GM23338 (cell line): ENCODE measurements around the gene LXN. TPM values are rescaled to one million over a fixed set of nuclear protein-coding genes. Genes with fewer than 3 reads are reported as not detected.

Experiments
- ATAC-seq: fragments of 200-7000 bp; cut with Tn5 transposase; 3 replicates; pipeline ENCODE4 v1.9.1; 2020
- DNase-seq: peaks from one replicate; pipeline ENCODE4 v3.0.0-alpha.2; 2015; ENCODE audit warnings: low spot score
- H2AFZ ChIP-seq: fragments of 200-600 bp; sonication (generic); 2 replicates; pipeline ENCODE4 v1.8.0; 2016; ENCODE audit warnings: antibody characterized with exemption, mild to moderate bottlenecking, moderate library complexity
- H3F3A ChIP-seq: fragments of 200-600 bp; sonication (generic); replicated peaks from 2 replicates; pipeline ENCODE4 v1.8.0; 2017; ENCODE audit warnings: antibody characterized with exemption, mixed run types, low read depth
- H3K27ac ChIP-seq: fragments of 200-600 bp; sonication (generic); 2 replicates; pipeline ENCODE4 v1.6.1; 2016; ENCODE audit warnings: low read depth
- H3K27me3 ChIP-seq: fragments of 200-600 bp; sonication (generic); 2 replicates; pipeline ENCODE4 v1.8.0; 2016; ENCODE audit warnings: mild to moderate bottlenecking, mixed run types, moderate library complexity; ENCODE audit not compliant: insufficient read depth
- H3K36me3 ChIP-seq: fragments of 200-600 bp; sonication (generic); 2 replicates; pipeline ENCODE4 v1.8.0; 2016; ENCODE audit warnings: mild to moderate bottlenecking; ENCODE audit not compliant: insufficient read depth
- H3K4me1 ChIP-seq: fragments of 200-600 bp; sonication (generic); 2 replicates; pipeline ENCODE4 v1.8.0; 2016; ENCODE audit warnings: mild to moderate bottlenecking, moderate library complexity; ENCODE audit not compliant: insufficient read depth
- H3K4me2 ChIP-seq: fragments of 200-600 bp; sonication (generic); 2 replicates; pipeline ENCODE4 v1.7.1; 2017; ENCODE audit warnings: mixed run types
- H3K4me3 ChIP-seq: fragments of 200-600 bp; sonication (generic); 2 replicates; pipeline ENCODE4 v1.6.1; 2016; ENCODE audit warnings: mixed run types
- H3K79me2 ChIP-seq: fragments of 200-600 bp; sonication (generic); replicated peaks from 2 replicates; pipeline ENCODE4 v1.8.0; 2017; ENCODE audit warnings: mild to moderate bottlenecking; ENCODE audit not compliant: insufficient read depth
- H3K9me2 ChIP-seq: fragments of 200-600 bp; sonication (generic); 2 replicates; pipeline ENCODE4 v1.8.0; 2017; ENCODE audit not compliant: insufficient read depth
- H4K20me1 ChIP-seq: fragments of 200-600 bp; sonication (generic); replicated peaks from 2 replicates; pipeline ENCODE4 v1.8.0; 2017; ENCODE audit warnings: mild to moderate bottlenecking; ENCODE audit not compliant: insufficient read depth
- H3K27ac Mint-ChIP-seq: 2 replicates; pipeline ENCODE4 v1.8.0; 2020; ENCODE audit warnings: inconsistent platforms, mild to moderate bottlenecking, moderate library complexity, mixed read lengths
- H3K27me3 Mint-ChIP-seq: 3 replicates; pipeline ENCODE4 v1.8.0; 2022; ENCODE audit warnings: low read depth, mild to moderate bottlenecking, moderate library complexity, mixed read lengths, inconsistent platforms; ENCODE audit not compliant: insufficient read depth, poor library complexity
- H3K36me3 Mint-ChIP-seq: 3 replicates; pipeline ENCODE4 v1.8.0; 2021; ENCODE audit warnings: low read depth, mild to moderate bottlenecking, inconsistent platforms, moderate library complexity, mixed read lengths
- H3K4me1 Mint-ChIP-seq: 3 replicates; pipeline ENCODE4 v1.8.0; 2020; ENCODE audit warnings: mild to moderate bottlenecking, inconsistent platforms, mixed read lengths
- H3K4me3 Mint-ChIP-seq: 3 replicates; pipeline ENCODE4 v1.8.0; 2021; ENCODE audit warnings: moderate library complexity, mild to moderate bottlenecking, inconsistent platforms, mixed read lengths
- H3K9me3 Mint-ChIP-seq: 3 replicates; pipeline ENCODE4 v1.8.0; 2020; ENCODE audit warnings: moderate library complexity, mild to moderate bottlenecking, inconsistent platforms, mixed read lengths
- ETS1 ChIP-seq: IDR thresholded peaks from 2 replicates; pipeline ENCODE4 v1.6.1; 2016; ENCODE audit warnings: antibody characterized with exemption
- EZH2 ChIP-seq: fragments of 200-600 bp; sonication (generic); IDR thresholded peaks from one replicate; pipeline ENCODE4 v1.8.0; 2017; ENCODE audit warnings: antibody characterized with exemption, mild to moderate bottlenecking, low read depth; ENCODE audit not compliant: unreplicated experiment
- EZH2phosphoT487 ChIP-seq: fragments of 200-600 bp; sonication (generic); IDR thresholded peaks from one replicate; pipeline ENCODE4 v1.8.1; 2018; ENCODE audit warnings: antibody characterized with exemption; ENCODE audit not compliant: unreplicated experiment
- JUNB ChIP-seq: IDR thresholded peaks from one replicate; pipeline ENCODE4 v1.6.1; 2016; ENCODE audit warnings: antibody characterized with exemption; ENCODE audit not compliant: unreplicated experiment
- NANOG ChIP-seq: IDR thresholded peaks from 2 replicates; pipeline ENCODE4 v1.6.1; 2016; ENCODE audit warnings: antibody characterized with exemption, borderline replicate concordance
- ZNF462 ChIP-seq: fragments of 250-450 bp; sonication (Bioruptor Pico); IDR thresholded peaks from 2 replicates; pipeline ENCODE4 v1.5.0; 2020; ENCODE audit warnings: mild to moderate bottlenecking, moderate library complexity
- polyA plus RNA-seq: library from polyadenylated mRNA; unstranded; fragments of >200 nt; fragmentation: Nextera tagmentation; extraction: Ambion mirVana; gene quantifications from 2 replicates; pipeline ENCODE4 v1.2.1, GENCODE V29; 2016
- total RNA-seq: library from RNA; depleted of rRNA; stranded (reverse); fragments of >200 nt; shearing (Covaris generic); gene quantifications from 2 replicates; pipeline ENCODE4 v1.2.3, GENCODE V29; 2014

LXN gene
- total and polyA plus RNA-seq, 2 experiments from 2014 or later: 5.6 to 10.0 TPM

- no peak for TF ChIP-seq ZNF462 (CRISPR knock-in tag)
Observed at GRCh38 chr3:158659454-158660237, 12.8 kb downstream of the LXN start (continued).

GRCh38 chr3:158658889-158659288 lies 13.6 kb downstream of the LXN start:
- no peaks in the 10 kb centered on the region for H3F3A ChIP-seq
- H3K4me1 ChIP-seq: no peaks in the 10 kb centered on the region
- H3K4me3 ChIP-seq: no peak overlapping the region
- no peak overlapping the region for H3K4me2 ChIP-seq
- H3K9me3 Mint-ChIP-seq: no peaks in the 10 kb centered on the region
- no peaks in the 10 kb centered on the region for H3K27me3 Mint-ChIP-seq
- H3K79me2 ChIP-seq: no peaks in the 10 kb centered on the region
- H3K4me1 Mint-ChIP-seq: no peaks in the 10 kb centered on the region
- no peak overlapping the region for H3K27ac Mint-ChIP-seq
- H3K36me3 ChIP-seq: peaks cover 40% of the 10 kb centered on the region
- no peaks in the 10 kb centered on the region for H3K27me3 ChIP-seq
- H2AFZ ChIP-seq: no peak overlapping the region
- no peaks in the 10 kb centered on the region for H3K9me2 ChIP-seq
- peaks cover 26% of the 10 kb centered on the region; the same call in 2 of the 3 replicates for H3K36me3 Mint-ChIP-seq
- H4K20me1 ChIP-seq: no peaks in the 10 kb centered on the region; the same call in 1 of the 2 replicates
- DNase-seq: no peak
- TF ChIP-seq EZH2 (no peak), NANOG (no peak), EZH2phosphoT487 (no peak), ZNF462 (CRISPR knock-in tag) (no peak), JUNB (no peak), ETS1 (no peak)
- no peak for ATAC-seq
- H3K27ac ChIP-seq: peak overlapping the region; percentile 21; the same call in 1 of the 2 replicates
- no peak overlapping the region for H3K4me3 Mint-ChIP-seq
